ENCODE data around the gene NGFR.
A peak's percentile ranks its signal among the peaks of the same experiment; 100 is the strongest.

Gene NGFR

GRCh38 chr17:49486012-49486641, 9.0 kb upstream of the NGFR start:
- POLR2A ChIA-PET = no interaction called here
- Histone ChIP-seq H3K4me1 (ENCODE audit: control insufficient read depth, insufficient read depth, low read length) (no peaks in the 10 kb centered on the region), H3K4me3 (ENCODE audit: low read depth, low read length) (no peak overlapping the region), H3K9me3 (ENCODE audit: control insufficient read depth, insufficient read depth, low read depth, low read length) (no peaks in the 10 kb centered on the region), H3K27ac (ENCODE audit: extremely low read depth, low read depth, low read length) (no peak overlapping the region), H3K36me3 (ENCODE audit: control insufficient read depth in 2 of 2, insufficient read depth in 1 of 2, low read length in 2 of 2) (no peaks in the 10 kb centered on the region)
- TF ChIP-seq ZNF302 (tag by site-specific recombination; IDR thresholded peaks at IDR 0.05; ENCODE audit: low read depth) (no peak), ZBTB17 (tag by site-specific recombination; IDR thresholded peaks at IDR 0.05) (0 out of 2 replicates have a peak, but pooled peaks have one; percentile 17), ZNF621 (tag by site-specific recombination; IDR thresholded peaks at IDR 0.05) (no peak), ZFHX2 (tag by site-specific recombination; conservative IDR thresholded peaks at IDR 0.05) (0 out of 2 replicates have a peak, but pooled peaks have one; percentile 7)
- CTCF ChIA-PET = interaction anchor here (0.9 to 1.8 kb wide), 2 partner anchors 10 to 50 kb away, joined by 5 to 6 read pairs; no protein-coding TSS in a partner anchor

GRCh38 chr17:49487183-49487582, 7.9 kb upstream of the NGFR start:
- Histone ChIP-seq H3K36me3 (ENCODE audit: control insufficient read depth in 2 of 2, insufficient read depth in 1 of 2, low read length in 2 of 2) (no peaks in the 10 kb centered on the region), H3K27ac (ENCODE audit: extremely low read depth, low read depth, low read length) (no peak overlapping the region), H3K9me3 (ENCODE audit: control insufficient read depth, insufficient read depth, low read depth, low read length) (no peaks in the 10 kb centered on the region), H3K4me3 (ENCODE audit: low read depth, low read length) (no peak overlapping the region), H3K4me1 (ENCODE audit: control insufficient read depth, insufficient read depth, low read length) (no peaks in the 10 kb centered on the region)
- TF ChIP-seq ZNF211 (tag by site-specific recombination; IDR thresholded peaks at IDR 0.05; ENCODE audit: low read depth) (no peak), SETDB1 (IDR thresholded peaks at IDR 0.05; ENCODE audit: insufficient read length, low read length) (no peak), ZXDB (tag by site-specific recombination; IDR thresholded peaks at IDR 0.05) (no peak), ZBTB17 (tag by site-specific recombination; IDR thresholded peaks at IDR 0.05) (0 out of 2 replicates have a peak, but pooled peaks have one; percentile 8)
- POLR2A ChIA-PET = no interaction called here
- CTCF ChIA-PET = interaction anchor here (1.2 kb wide), 1 partner anchor 69 kb away, joined by 4 read pairs; no protein-coding TSS in a partner anchor

- H3K27ac ChIP-seq (ENCODE audit: extremely low read depth, low read depth, low read length) = no peak overlapping the region
- H3K36me3 ChIP-seq (ENCODE audit: control insufficient read depth in 2 of 2, insufficient read depth in 1 of 2, low read length in 2 of 2) = no peaks in the 10 kb centered on the region
- CTCF ChIA-PET = interaction anchor here (0.5 to 1.4 kb wide), 5 partner anchors 9 to 216 kb away, joined by 3 to 4 read pairs (median 3); no protein-coding TSS in a partner anchor
- H3K9me3 ChIP-seq (ENCODE audit: control insufficient read depth, insufficient read depth, low read depth, low read length) = no peaks in the 10 kb centered on the region
- TF ChIP-seq PRDM10 (tag by site-specific recombination; IDR thresholded peaks at IDR 0.05) (peak; percentile 44), ZNF596 (tag by site-specific recombination; IDR thresholded peaks at IDR 0.05) (no peak)
- POLR2A ChIA-PET = no interaction called here
- H3K4me1 ChIP-seq (ENCODE audit: control insufficient read depth, insufficient read depth, low read length) = no peaks in the 10 kb centered on the region
- H3K4me3 ChIP-seq (ENCODE audit: low read depth, low read length) = no peak overlapping the region
Measured at GRCh38 chr17:49488612-49489011, 6.5 kb upstream of the NGFR start.

- Histone ChIP-seq H3K4me3 (ENCODE audit: low read depth, low read length) (no peak overlapping the region), H3K4me1 (ENCODE audit: control insufficient read depth, insufficient read depth, low read length) (no peaks in the 10 kb centered on the region), H3K36me3 (ENCODE audit: control insufficient read depth in 2 of 2, insufficient read depth in 1 of 2, low read length in 2 of 2) (no peaks in the 10 kb centered on the region), H3K27ac (ENCODE audit: extremely low read depth, low read depth, low read length) (no peak overlapping the region), H3K9me3 (ENCODE audit: control insufficient read depth, insufficient read depth, low read depth, low read length) (no peaks in the 10 kb centered on the region)
- ChIA-PET POLR2A (no interaction called here), CTCF (interaction anchor here (0.6 to 1.4 kb wide), 3 partner anchors 33 to 67 kb away, joined by 3 read pairs; no protein-coding TSS in a partner anchor)
- no peak for TF ChIP-seq SP2 (tag by site-specific recombination; IDR thresholded peaks at IDR 0.05)
- peak; percentile 70 for TF ChIP-seq ZNF121 (tag by site-specific recombination; IDR thresholded peaks at IDR 0.05)
- no peak for TF ChIP-seq ZFP69B (tag by site-specific recombination; IDR thresholded peaks at IDR 0.05)
- no peak for TF ChIP-seq KLF9 (tag by site-specific recombination; IDR thresholded peaks at IDR 0.05; ENCODE audit: low read depth)
- TF ChIP-seq SCRT2 (tag by site-specific recombination; IDR thresholded peaks at IDR 0.05) = no peak
- TF ChIP-seq ZNF394 (tag by site-specific recombination; IDR thresholded peaks at IDR 0.05; ENCODE audit: borderline replicate concordance) = no peak
- TF ChIP-seq CTCF (tag by site-specific recombination; IDR thresholded peaks at IDR 0.05) = no peak
Measured at GRCh38 chr17:49489348-49489747, 5.7 kb upstream of the NGFR start.

All from HEK293 (cell line).